Loucy (cell line): Measurements from ENCODE around the gene RAB44.

Experiments
- CTCF ChIP-seq: fragments of 200-600 bp; sonication (generic); conservative IDR thresholded peaks from 2 replicates; pipeline ENCODE4 v1.5.1; 2014; ENCODE audit warnings: mild to moderate bottlenecking, antibody characterized with exemption, low read length
- EZH2phosphoT487 ChIP-seq: fragments of 200-600 bp; IDR thresholded peaks from 2 replicates; pipeline ENCODE4 v1.6.1; 2018; ENCODE audit warnings: antibody characterized with exemption, mild to moderate bottlenecking, moderate library complexity, borderline replicate concordance

GRCh38 chr6:36659271-36659670 lies 38.4 kb upstream of the RAB44 start:
- TF ChIP-seq CTCF, result no peak
- TF ChIP-seq EZH2phosphoT487, result no peak
